Activated CD8-positive, alpha-beta memory T cell treated with anti-CD3 and anti-CD28 coated beads, Interleukin-2, amount 50 U/mL, for 24 hours (primary cell): ENCODE data around the gene VPS35L.

ENCODE experiments used
- DNase-seq: peaks from one replicate; pipeline ENCODE4 v3.0.0-alpha.2; 2020; ENCODE audit errors: extremely low read depth

VPS35L gene

GRCh38 chr16:19555186-19555937 lies at the start of gene VPS35L:
VPS35L (plus strand) TSS chr16:19555703; CDS start chr16:19555730, 27 bp downstream.
- peak; percentile 89 for DNase-seq

GRCh38 chr16:19506965-19507364 lies 48.5 kb upstream of the VPS35L start:
- no peak for DNase-seq

GRCh38 chr16:19507867-19508266 lies 47.6 kb upstream of the VPS35L start:
- no peak for DNase-seq

- no peak for DNase-seq
Measured at GRCh38 chr16:19512297-19512696, 43.2 kb upstream of the VPS35L start.

GRCh38 chr16:19513377-19514053 lies 42.0 kb upstream of the VPS35L start:
- DNase-seq, result no peak

- no peak for DNase-seq
Measured at GRCh38 chr16:19515757-19516156, 39.7 kb upstream of the VPS35L start.

- no peak for DNase-seq
Measured at GRCh38 chr16:19517424-19518089, 37.9 kb upstream of the VPS35L start.

- no peak for DNase-seq
Measured at GRCh38 chr16:19518388-19518787, 37.1 kb upstream of the VPS35L start.

- DNase-seq, result no peak
Measured at GRCh38 chr16:19520861-19521331, 34.6 kb upstream of the VPS35L start.

- peak; percentile 90 for DNase-seq
Measured at GRCh38 chr16:19521471-19522396, 33.8 kb upstream of the VPS35L start, which contains the start of gene GDE1. GDE1 (minus strand) TSS chr16:19522098; CDS start chr16:19521964, 134 bp downstream.

- no peak for DNase-seq
Measured at GRCh38 chr16:19522397-19522732, 33.1 kb upstream of the VPS35L start.

- DNase-seq, result no peak
Measured at GRCh38 chr16:19522760-19523159, 32.7 kb upstream of the VPS35L start.

- DNase-seq, result no peak
Measured at GRCh38 chr16:19523184-19523558, 32.3 kb upstream of the VPS35L start.

GRCh38 chr16:19523559-19524355 lies 31.7 kb upstream of the VPS35L start, which contains the start of gene CCP110:
CCP110 (plus strand) TSS chr16:19523942; CDS start chr16:19527882, 3,940 bp downstream.
- DNase-seq, result peak; percentile 92

GRCh38 chr16:19524356-19524615 lies 31.2 kb upstream of the VPS35L start:
- no peak for DNase-seq

GRCh38 chr16:19524616-19525384 lies 30.7 kb upstream of the VPS35L start:
- DNase-seq, result no peak

GRCh38 chr16:19525385-19525723 lies 30.1 kb upstream of the VPS35L start:
- DNase-seq, result no peak

- no peak for DNase-seq
Measured at GRCh38 chr16:19527161-19527560, 28.3 kb upstream of the VPS35L start.

- DNase-seq, result no peak
Measured at GRCh38 chr16:19528666-19529065, 26.8 kb upstream of the VPS35L start.

- DNase-seq, result no peak
Measured at GRCh38 chr16:19532601-19533000, 22.9 kb upstream of the VPS35L start.
